CD4-positive, alpha-beta T cell treated with Interferon gamma for 1 hour (primary cell): ENCODE data around the gene GRWD1.
A peak's percentile ranks its signal among the peaks of the same experiment; 100 is the strongest.

Experiments used
- DNase-seq: peaks from one replicate; pipeline ENCODE4 v3.0.0-alpha.2; 2020

The GRWD1 gene

GRCh38 chr19:48498595-48499311 is 53.0 kb downstream of the GRWD1 start:
- no peak for DNase-seq

DNA sequence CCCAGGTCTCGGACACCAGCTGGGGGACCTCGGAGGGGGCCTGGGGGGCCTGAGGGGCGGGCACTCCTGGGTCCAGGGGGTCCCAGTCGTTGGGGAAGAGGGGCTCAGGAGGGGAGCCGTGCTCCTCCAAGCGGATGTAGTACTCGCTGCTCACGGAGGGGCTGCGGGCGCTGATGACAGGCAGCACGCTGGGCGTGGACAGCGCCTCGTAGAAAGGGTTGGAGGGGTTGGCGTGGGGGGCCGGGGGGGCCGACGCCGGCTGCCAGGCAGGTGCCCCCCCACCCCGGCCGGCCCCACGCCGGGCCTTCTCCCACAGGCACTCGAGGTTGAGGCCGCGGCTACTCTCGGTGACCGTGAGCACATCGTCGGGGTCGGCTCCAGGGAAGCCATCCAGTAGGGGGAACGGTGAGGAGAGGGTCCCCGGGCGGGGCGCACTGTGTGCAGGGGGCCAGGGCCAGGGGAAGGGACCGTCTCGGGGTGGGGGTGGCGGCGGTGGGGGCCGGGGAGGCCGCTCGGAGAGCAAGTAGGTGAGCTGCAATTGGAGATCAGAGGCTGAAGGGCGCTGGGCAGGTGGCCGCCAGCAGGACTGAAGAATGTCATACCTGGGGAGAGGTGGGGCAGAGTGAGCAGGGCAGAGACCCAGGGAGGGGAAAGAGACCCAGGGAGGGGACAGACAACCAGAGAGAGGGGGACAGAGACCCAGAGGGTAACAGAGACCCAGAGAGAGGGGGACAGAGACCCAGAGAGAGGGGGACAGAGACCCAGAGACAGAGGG is 53.7 kb downstream of the GRWD1 start:
- DNase-seq = no peak

- DNase-seq = no peak
Observed at GRCh38 chr19:48500830-48501493, 55.2 kb downstream of the GRWD1 start.

DNA sequence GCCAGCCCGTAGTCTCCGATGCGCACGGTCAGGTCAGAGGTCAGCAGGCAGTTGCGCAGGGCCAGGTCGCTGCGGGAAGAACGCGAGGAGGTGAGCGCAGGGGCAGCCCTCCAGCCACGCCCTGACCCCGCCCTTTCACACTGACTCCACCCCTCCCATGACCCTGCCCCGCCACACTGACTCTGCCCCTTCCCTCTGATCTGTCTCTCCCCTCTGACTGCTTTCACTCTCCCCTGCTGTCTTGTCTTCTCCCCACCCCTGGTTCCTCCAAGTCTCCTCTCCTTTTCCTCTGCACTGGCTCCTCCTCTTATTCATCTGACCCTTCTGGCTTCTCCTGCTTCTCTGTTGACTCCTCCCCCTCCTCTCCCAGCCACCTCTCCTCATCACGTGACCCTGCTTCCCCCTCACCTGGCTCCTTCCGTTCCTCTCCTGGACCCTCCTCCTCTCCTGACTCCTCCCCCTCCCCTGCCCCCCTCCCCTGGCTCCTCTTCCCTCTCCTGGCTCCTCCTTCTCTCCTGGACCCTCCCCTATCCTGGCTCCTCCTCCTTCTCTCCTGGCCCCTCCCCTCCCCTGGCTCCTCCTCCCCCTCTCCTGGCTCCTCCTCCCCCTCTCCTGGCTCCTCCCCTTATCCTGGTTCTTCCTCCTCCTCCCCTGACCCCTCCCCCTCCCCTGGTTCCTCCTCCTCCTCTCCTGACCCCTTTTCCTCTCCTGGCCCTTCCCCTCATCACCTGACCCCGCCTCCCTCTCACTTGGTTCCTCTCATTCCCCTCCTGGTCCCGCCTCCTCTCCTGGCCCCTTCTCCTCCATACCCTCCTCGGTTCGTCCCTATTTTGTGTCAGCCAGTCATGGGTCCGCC is 55.9 kb downstream of the GRWD1 start:
- DNase-seq = peak; percentile 84

GRCh38 chr19:48502350-48503018 is 56.7 kb downstream of the GRWD1 start:
- DNase-seq = no peak

DNA sequence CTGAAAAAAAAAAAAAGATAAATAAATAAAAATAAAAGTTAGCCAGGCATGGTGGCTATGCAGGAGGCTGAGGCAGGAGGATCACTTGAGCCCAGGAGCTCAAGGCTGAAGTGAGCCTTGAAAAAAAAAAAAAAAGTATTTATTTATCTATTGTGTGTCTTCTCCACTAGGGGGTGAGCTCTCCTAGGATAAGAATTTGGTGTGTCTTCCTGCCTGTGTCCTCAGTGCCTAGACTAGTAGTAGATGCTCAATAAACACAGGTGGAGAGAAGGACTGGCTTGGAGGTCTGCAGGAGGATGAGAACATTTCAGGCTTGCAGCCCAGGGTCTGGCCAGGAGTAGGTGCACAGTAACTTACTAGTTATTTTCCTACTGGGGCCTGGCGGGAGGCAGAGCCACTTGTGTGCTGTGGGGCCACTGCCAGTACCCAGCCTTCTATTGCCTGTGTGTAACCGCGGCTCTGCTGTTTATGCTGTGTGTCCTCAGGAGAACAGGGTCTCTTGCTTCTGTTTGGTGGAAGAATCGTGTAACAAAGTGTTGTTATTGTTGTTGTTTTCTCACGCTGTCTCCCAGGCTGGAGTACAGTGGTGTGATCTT is 60.5 kb downstream of the GRWD1 start:
- DNase-seq = no peak
